ENCODE results near the gene LEMD1. TPM values are rescaled to one million over a fixed set of nuclear protein-coding genes. Genes with fewer than 3 reads are reported as not detected.

The LEMD1 gene
- total and polyA plus RNA-seq, 2 donors, result not detected

DNA sequence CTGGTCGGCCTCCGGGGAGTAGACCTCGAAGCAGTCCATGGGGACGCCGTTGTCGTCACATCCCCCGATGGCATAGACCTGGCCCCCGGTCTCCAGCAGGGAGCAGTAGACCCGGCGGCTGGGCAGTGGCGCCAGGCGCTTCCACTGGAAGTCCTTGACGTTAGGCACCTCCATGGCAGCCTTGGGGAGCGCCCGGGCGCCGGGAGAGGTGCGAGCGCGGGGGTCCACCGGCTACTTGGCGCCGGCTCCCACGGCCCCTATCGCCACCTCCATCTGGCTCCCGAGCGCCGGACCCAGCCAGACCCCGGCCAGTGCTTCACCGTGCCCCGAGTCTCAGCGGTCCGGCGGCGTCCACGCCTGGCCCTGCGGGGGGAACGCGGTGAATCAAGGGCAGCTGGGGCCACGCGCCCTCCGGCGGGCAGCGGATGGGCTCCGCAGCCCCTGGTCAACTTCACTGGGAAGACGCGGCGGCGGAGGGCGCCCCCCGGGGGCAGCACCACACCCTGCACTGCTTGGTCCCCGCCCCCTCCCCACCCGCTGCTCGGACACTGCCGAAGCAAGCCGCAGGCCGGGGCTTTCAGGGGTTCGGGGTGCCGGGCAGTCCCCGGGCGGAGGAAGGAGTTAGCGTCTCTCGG is 78.3 kb downstream of the LEMD1 start:
- H3K27ac ChIP-seq (ENCODE audit: low read depth), result no peak overlapping the region
- DNase-seq (ENCODE audit: extremely low spot score), result no peak
- WGBS, result 3% methylated on average over 63 of the region's 63 CpGs

DNA sequence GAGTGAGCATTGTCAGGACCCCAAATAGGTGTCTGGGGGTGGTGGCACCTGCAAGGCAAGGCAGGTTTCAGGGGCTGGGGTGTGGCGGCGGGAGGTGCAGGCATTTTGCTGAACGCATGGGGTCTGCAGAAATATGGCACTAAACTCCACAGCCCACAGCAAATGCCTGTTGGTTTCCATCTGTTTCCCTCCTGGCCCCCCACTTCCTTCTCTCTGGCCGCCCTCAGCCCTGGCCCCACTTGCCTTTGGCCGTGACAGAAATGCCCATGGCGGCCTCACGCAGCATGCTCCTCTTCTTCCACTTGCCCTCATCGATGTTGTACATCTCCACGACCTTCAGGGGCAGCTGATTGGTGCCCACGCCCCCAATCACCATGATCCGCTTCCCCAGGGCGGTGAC is 78.9 kb downstream of the LEMD1 start:
- Histone ChIP-seq H3K4me3 (ENCODE audit: low read depth, low read length) (no peak overlapping the region), H3K27ac (ENCODE audit: low read depth) (no peak overlapping the region)
- DNase-seq (ENCODE audit: extremely low spot score), result no peak

More for the DNA sequence above, 78.3 kb downstream of the LEMD1 start:
- H3K36me3 ChIP-seq (ENCODE audit: insufficient read depth), result no peaks in the 10 kb centered on the region
- peaks cover 4% of the 10 kb centered on the region for H3K4me1 ChIP-seq (ENCODE audit: insufficient read depth)
- H3K4me3 ChIP-seq (ENCODE audit: low read depth, low read length), result peak overlapping the region; percentile 36

GRCh38 chr1:205340676-205341075 is 81.2 kb downstream of the LEMD1 start:
- WGBS, result 90% methylated on average over 1 of the region's 1 CpG
- no peak overlapping the region for H3K4me3 ChIP-seq (ENCODE audit: low read depth, low read length)
- no peak overlapping the region for H3K27ac ChIP-seq (ENCODE audit: low read depth)
- H3K36me3 ChIP-seq (ENCODE audit: insufficient read depth), result no peaks in the 10 kb centered on the region
- DNase-seq (ENCODE audit: extremely low spot score), result no peak
- H3K4me1 ChIP-seq (ENCODE audit: insufficient read depth), result peaks cover 4% of the 10 kb centered on the region

More for the DNA sequence above, 78.9 kb downstream of the LEMD1 start:
- peaks cover 4% of the 10 kb centered on the region for H3K4me1 ChIP-seq (ENCODE audit: insufficient read depth)
- H3K36me3 ChIP-seq (ENCODE audit: insufficient read depth), result no peaks in the 10 kb centered on the region
- 73% methylated on average over 12 of the region's 12 CpGs for WGBS

DNA sequence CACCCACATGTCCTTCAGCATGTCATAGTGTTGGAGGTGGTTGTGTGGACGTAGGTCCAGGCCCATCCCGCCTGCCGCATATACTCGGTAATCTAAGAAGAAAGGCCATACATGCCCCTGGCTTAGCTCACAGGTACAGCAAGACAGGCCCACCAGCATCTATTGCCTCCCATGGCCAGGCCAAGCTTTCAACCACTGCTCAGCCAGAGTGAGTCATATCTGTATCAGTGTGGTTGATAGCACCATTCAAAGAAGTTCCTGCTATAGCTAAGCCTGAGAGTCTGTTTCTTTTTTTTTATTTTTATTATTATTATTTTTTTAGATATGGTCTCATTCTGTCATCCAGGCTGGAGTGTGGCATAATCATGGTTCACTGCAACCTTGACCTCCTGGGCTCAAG is 82.1 kb downstream of the LEMD1 start:
- Histone ChIP-seq H3K4me3 (ENCODE audit: low read depth, low read length) (no peak overlapping the region), H3K27ac (ENCODE audit: low read depth) (no peak overlapping the region), H3K4me1 (ENCODE audit: insufficient read depth) (peaks cover 4% of the 10 kb centered on the region), H3K36me3 (ENCODE audit: insufficient read depth) (no peaks in the 10 kb centered on the region)
- 96% methylated on average over 4 of the region's 4 CpGs for WGBS
- no peak for DNase-seq (ENCODE audit: extremely low spot score)

- no peak overlapping the region for H3K27ac ChIP-seq (ENCODE audit: low read depth)
- H3K4me3 ChIP-seq (ENCODE audit: low read depth, low read length), result no peak overlapping the region
- H3K4me1 ChIP-seq (ENCODE audit: insufficient read depth), result peaks cover 4% of the 10 kb centered on the region
- no peaks in the 10 kb centered on the region for H3K36me3 ChIP-seq (ENCODE audit: insufficient read depth)
- DNase-seq (ENCODE audit: extremely low spot score), result no peak
- WGBS, result 89% methylated on average over 21 of the region's 21 CpGs
Measured at GRCh38 chr1:205339197-205339702, 82.6 kb downstream of the LEMD1 start.

GRCh38 chr1:205338011-205338410 is 83.8 kb downstream of the LEMD1 start:
- no peak overlapping the region for H3K27ac ChIP-seq (ENCODE audit: low read depth)
- 68% methylated on average over 7 of the region's 7 CpGs for WGBS
- H3K4me3 ChIP-seq (ENCODE audit: low read depth, low read length), result no peak overlapping the region
- no peak for DNase-seq (ENCODE audit: extremely low spot score)
- H3K4me1 ChIP-seq (ENCODE audit: insufficient read depth), result no peaks in the 10 kb centered on the region
- H3K36me3 ChIP-seq (ENCODE audit: insufficient read depth), result no peaks in the 10 kb centered on the region

- 70% methylated on average over 7 of the region's 7 CpGs for WGBS
- no peak overlapping the region for H3K27ac ChIP-seq (ENCODE audit: low read depth)
- DNase-seq (ENCODE audit: extremely low spot score), result no peak
- no peaks in the 10 kb centered on the region for H3K36me3 ChIP-seq (ENCODE audit: insufficient read depth)
- no peak overlapping the region for H3K4me3 ChIP-seq (ENCODE audit: low read depth, low read length)
- no peaks in the 10 kb centered on the region for H3K4me1 ChIP-seq (ENCODE audit: insufficient read depth)
Measured at GRCh38 chr1:205337481-205337880, 84.4 kb downstream of the LEMD1 start.

- Histone ChIP-seq H3K36me3 (ENCODE audit: insufficient read depth) (no peaks in the 10 kb centered on the region), H3K27ac (ENCODE audit: low read depth) (no peak overlapping the region), H3K4me1 (ENCODE audit: insufficient read depth) (no peaks in the 10 kb centered on the region), H3K4me3 (ENCODE audit: low read depth, low read length) (no peak overlapping the region)
- DNase-seq (ENCODE audit: extremely low spot score), result no peak
- WGBS, result 5% methylated on average over 4 of the region's 4 CpGs
Measured at GRCh38 chr1:205335692-205336091, 86.2 kb downstream of the LEMD1 start.

DNA sequence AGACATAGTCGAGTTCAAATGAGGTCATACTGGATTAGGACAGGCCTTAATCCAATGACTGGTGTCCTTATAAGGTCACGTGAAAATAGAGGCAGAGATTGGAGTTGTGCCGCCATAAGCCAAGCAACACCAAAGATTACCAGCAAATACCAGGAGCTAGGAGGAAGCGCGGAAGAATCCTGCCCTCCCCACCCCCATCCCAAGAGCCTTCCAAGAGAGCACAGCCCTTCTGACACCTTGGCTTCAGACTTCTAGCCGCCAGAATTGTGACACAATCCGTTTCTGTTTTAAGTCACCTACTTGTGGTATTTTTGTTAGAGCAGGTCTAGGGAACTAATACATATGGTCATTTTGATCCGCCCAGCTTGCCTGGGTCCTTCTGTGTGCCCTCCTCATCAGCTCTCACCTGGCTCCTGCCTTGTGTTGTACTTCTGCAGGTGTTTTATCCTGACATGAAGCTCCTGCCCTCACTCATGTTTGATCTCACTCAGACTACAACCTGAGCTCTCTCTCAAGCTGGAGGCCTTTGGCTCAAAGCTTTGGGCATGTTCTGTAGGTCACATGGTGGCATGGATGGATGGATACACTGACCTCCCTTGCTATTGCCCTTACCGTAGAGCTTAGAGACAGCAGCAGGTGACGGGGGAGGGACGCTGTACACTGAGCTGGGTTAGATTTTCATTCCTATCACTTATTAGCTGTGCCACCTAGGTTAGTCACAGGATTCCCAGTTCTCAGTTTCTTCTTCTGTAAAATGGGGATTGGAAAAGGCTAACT is 89.7 kb downstream of the LEMD1 start:
- no peak for DNase-seq (ENCODE audit: extremely low spot score)
- WGBS, result 86% methylated on average over 11 of the region's 11 CpGs
- H3K4me3 ChIP-seq (ENCODE audit: low read depth, low read length), result no peak overlapping the region
- no peak overlapping the region for H3K27ac ChIP-seq (ENCODE audit: low read depth)
- H3K36me3 ChIP-seq (ENCODE audit: insufficient read depth), result no peaks in the 10 kb centered on the region
- H3K4me1 ChIP-seq (ENCODE audit: insufficient read depth), result no peaks in the 10 kb centered on the region

Small RNAs within 50 kb of the gene (small RNA-seq; reads per million reads assigned to genes)
- gene MIR135B (1.1 reads per million, percentile 78 among the genes with 10 or more reads in this experiment), gene SNRPGP10 (not detected)

Other genes starting within 250 kb of the LEMD1 start
- 15.5 TPM for gene DSTYK, start 210.4 kb downstream of the LEMD1 start, total RNA-seq
- gene DSTYK, start 210.4 kb downstream of the LEMD1 start, polyA plus RNA-seq, result 8.6 TPM
- 4.4 TPM for gene TMCC2, start 194.1 kb downstream of the LEMD1 start, total RNA-seq
- gene TMCC2, start 194.1 kb downstream of the LEMD1 start, polyA plus RNA-seq, result 2.7 TPM
- gene NUAK2, start 100.3 kb downstream of the LEMD1 start, total RNA-seq, result 0.90 TPM
- 0.82 TPM for gene NUAK2, start 100.3 kb downstream of the LEMD1 start, polyA plus RNA-seq
- gene KLHDC8A, start 65.1 kb downstream of the LEMD1 start, total RNA-seq, result 3.0 TPM
- gene KLHDC8A, start 65.1 kb downstream of the LEMD1 start, polyA plus RNA-seq, result 0.28 TPM
- not detected for gene BLACAT1, start 34.0 kb upstream of the LEMD1 start, total RNA-seq
- 0.03 TPM for gene BLACAT1, start 34.0 kb upstream of the LEMD1 start, polyA plus RNA-seq
- 3.5 TPM for gene CDK18, start 82.6 kb upstream of the LEMD1 start, total RNA-seq
- gene CDK18, start 82.6 kb upstream of the LEMD1 start, polyA plus RNA-seq, result 6.0 TPM
- 41.9 TPM for gene ELK4, start 210.0 kb upstream of the LEMD1 start, total RNA-seq
- 5.6 TPM for gene ELK4, start 210.0 kb upstream of the LEMD1 start, polyA plus RNA-seq

Measured in urinary bladder (tissue), 4 donors.